Erythroblast (primary cell): Measurements from ENCODE around the gene PPID.

ENCODE experiments used
- GATA1 ChIP-seq: IDR thresholded peaks from 2 replicates; pipeline ENCODE4 v1.6.1; 2011; ENCODE audit warnings: low read depth, mild to moderate bottlenecking, control low read depth, low read length, moderate library complexity
- POLR2A ChIP-seq: IDR thresholded peaks from 2 replicates; pipeline ENCODE4 v1.6.1; 2011; ENCODE audit warnings: mild to moderate bottlenecking, low read length

DNA sequence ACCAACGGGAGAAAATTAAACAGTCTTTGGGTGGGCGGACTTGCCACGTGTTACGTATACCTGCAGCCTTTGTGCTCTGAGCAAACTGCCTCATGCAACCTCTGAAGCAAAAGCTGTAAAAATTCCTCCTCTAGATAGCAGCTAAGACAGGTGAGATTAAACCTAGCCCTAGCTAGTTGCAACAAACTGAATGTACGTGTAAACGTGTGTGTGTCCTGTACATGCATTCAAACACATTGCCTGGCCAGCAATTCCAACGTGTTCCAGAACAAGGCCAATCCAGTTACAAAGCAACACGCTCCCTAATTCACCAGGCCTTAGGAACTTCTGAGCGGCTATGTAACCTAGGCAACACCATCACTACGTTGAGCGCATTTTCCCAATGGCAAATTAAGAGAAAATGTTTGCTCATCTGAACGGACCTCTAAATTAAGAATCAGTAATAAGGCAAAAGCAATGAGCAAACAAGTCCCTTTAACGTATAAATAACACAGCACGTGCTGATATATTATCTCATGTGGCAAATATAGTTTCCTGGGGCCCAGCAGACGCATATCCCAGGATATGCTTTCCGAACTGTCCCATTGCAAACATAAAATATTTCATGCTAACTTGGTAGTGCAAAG is 792 bp downstream of the PPID start:
- TF ChIP-seq POLR2A = no peak
- TF ChIP-seq GATA1 = no peak
